Chondrocyte (in vitro differentiated cells): ENCODE data around the gene CMTR2. TPM values are rescaled to one million over a fixed set of nuclear protein-coding genes. Genes with fewer than 3 reads are reported as not detected.

Experiments
- DNase-seq: peaks from one replicate; pipeline ENCODE4 v3.0.0; 2021; ENCODE audit warnings: mixed read lengths, low spot score
- H3K27ac Mint-ChIP-seq: one replicate; pipeline ENCODE4 v1.8.0; 2021; ENCODE audit warnings: mild to moderate bottlenecking, moderate library complexity, mixed read lengths; ENCODE audit not compliant: unreplicated experiment
- H3K27me3 Mint-ChIP-seq: 2 replicates; pipeline ENCODE4 v1.8.0; 2021; ENCODE audit warnings: low read depth, mixed read lengths
- H3K36me3 Mint-ChIP-seq: 2 replicates; pipeline ENCODE4 v1.8.0; 2021; ENCODE audit warnings: low read depth, mixed read lengths
- H3K4me1 Mint-ChIP-seq: 2 replicates; pipeline ENCODE4 v1.8.0; 2021; ENCODE audit warnings: low read depth, mild to moderate bottlenecking, mixed read lengths
- H3K4me3 Mint-ChIP-seq: one replicate; pipeline ENCODE4 v1.8.0; 2021; ENCODE audit warnings: mild to moderate bottlenecking, moderate library complexity, mixed read lengths; ENCODE audit not compliant: unreplicated experiment
- H3K9me3 Mint-ChIP-seq: 2 replicates; pipeline ENCODE4 v1.8.0; 2021; ENCODE audit warnings: low read depth, mixed read lengths
- total RNA-seq: library from RNA; stranded (reverse); gene quantifications from 3 replicates; pipeline ENCODE4 v1.2.1, GENCODE V29; 2021
- TF ChIP-seq, protein P1 (sequence below): fragments of 200-600 bp; sonication (generic); IDR thresholded peaks from 2 replicates; pipeline ENCODE4 v1.5.0; 2021; ENCODE audit warnings: antibody characterized with exemption, mild to moderate bottlenecking, moderate library complexity

CMTR2 gene
- total RNA-seq, 1 donor from 2014 or later, result 15.4 TPM

GRCh38 chr16:71289732-71290062 lies 495 bp upstream of the CMTR2 start:
- TF ChIP-seq, protein P1, sequence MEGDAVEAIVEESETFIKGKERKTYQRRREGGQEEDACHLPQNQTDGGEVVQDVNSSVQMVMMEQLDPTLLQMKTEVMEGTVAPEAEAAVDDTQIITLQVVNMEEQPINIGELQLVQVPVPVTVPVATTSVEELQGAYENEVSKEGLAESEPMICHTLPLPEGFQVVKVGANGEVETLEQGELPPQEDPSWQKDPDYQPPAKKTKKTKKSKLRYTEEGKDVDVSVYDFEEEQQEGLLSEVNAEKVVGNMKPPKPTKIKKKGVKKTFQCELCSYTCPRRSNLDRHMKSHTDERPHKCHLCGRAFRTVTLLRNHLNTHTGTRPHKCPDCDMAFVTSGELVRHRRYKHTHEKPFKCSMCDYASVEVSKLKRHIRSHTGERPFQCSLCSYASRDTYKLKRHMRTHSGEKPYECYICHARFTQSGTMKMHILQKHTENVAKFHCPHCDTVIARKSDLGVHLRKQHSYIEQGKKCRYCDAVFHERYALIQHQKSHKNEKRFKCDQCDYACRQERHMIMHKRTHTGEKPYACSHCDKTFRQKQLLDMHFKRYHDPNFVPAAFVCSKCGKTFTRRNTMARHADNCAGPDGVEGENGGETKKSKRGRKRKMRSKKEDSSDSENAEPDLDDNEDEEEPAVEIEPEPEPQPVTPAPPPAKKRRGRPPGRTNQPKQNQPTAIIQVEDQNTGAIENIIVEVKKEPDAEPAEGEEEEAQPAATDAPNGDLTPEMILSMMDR, result no peak
- Mint-ChIP-seq H3K9me3 (peaks cover under 1% of the 10 kb centered on the region), H3K4me1 (peaks cover 11% of the 10 kb centered on the region), H3K27me3 (peaks cover 13% of the 10 kb centered on the region), H3K36me3 (peaks cover 13% of the 10 kb centered on the region), H3K4me3 (peak overlapping the region; percentile 78), H3K27ac (peak overlapping the region; percentile 91)
- no peak for DNase-seq

DNA sequence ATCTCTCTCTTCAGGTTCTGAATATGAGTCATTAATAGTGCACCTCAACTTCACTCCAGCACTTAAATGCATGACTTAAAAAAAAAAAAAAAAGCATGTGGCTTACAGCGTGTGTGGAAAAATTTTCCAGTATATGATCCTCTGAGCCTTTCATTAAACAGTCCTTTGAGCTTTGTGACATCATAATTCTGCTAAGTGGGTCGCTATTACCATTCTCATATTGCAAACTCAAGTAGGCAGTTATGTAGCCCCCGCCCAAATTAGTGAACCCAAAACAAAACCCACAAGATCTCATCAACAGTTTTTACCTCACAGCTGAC lies 672 bp downstream of the CMTR2 start:
- peaks cover 3% of the 10 kb centered on the region for H3K9me3 Mint-ChIP-seq
- peaks cover 24% of the 10 kb centered on the region for H3K36me3 Mint-ChIP-seq
- no peak for DNase-seq
- peak overlapping the region; percentile 91 for H3K27ac Mint-ChIP-seq
- peaks cover 13% of the 10 kb centered on the region for H3K27me3 Mint-ChIP-seq
- TF ChIP-seq, protein P1, result no peak
- H3K4me1 Mint-ChIP-seq, result peaks cover 11% of the 10 kb centered on the region
- peak overlapping the region; percentile 78 for H3K4me3 Mint-ChIP-seq

GRCh38 chr16:71287911-71288310 lies 1.3 kb downstream of the CMTR2 start:
- peaks cover 28% of the 10 kb centered on the region for H3K36me3 Mint-ChIP-seq
- H3K4me3 Mint-ChIP-seq, result peak overlapping the region; percentile 78
- H3K9me3 Mint-ChIP-seq, result peaks cover 3% of the 10 kb centered on the region
- DNase-seq, result no peak
- H3K4me1 Mint-ChIP-seq, result peaks cover 11% of the 10 kb centered on the region
- peaks cover 13% of the 10 kb centered on the region for H3K27me3 Mint-ChIP-seq
- TF ChIP-seq, protein P1, result no peak
- peak overlapping the region; percentile 91 for H3K27ac Mint-ChIP-seq

- no peak overlapping the region for H3K27ac Mint-ChIP-seq
- TF ChIP-seq, protein P1, result no peak
- peaks cover 9% of the 10 kb centered on the region for H3K27me3 Mint-ChIP-seq
- H3K9me3 Mint-ChIP-seq, result peaks cover 3% of the 10 kb centered on the region
- peaks cover 11% of the 10 kb centered on the region for H3K4me1 Mint-ChIP-seq
- H3K4me3 Mint-ChIP-seq, result no peak overlapping the region
- H3K36me3 Mint-ChIP-seq, result peaks cover 30% of the 10 kb centered on the region
- no peak for DNase-seq
These were observed 1.7 kb downstream of the CMTR2 start for GRCh38 chr16:71287454-71287853.

DNA sequence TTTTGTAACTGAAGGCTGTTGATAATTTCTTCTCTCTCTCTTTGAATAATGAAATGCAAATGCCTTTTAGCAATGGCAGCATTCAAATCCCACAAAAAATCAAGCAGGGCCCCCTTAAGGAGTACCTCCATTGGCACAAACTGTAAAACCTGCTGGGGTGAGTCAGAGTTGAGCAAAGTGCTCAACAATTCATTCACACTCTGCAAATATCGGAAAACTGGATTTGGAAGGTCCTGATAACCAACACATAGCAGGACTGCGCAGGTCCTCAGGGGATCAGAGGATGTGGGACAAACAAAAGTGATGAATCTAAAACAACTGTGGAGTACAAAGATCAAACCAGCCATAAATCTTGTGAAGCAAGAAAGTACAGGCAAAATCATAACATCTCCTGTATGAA lies 5.6 kb downstream of the CMTR2 start:
- no peak overlapping the region for H3K4me3 Mint-ChIP-seq
- DNase-seq, result no peak
- H3K36me3 Mint-ChIP-seq, result peaks cover 30% of the 10 kb centered on the region
- TF ChIP-seq, protein P1, result no peak
- H3K9me3 Mint-ChIP-seq, result peaks cover 3% of the 10 kb centered on the region
- H3K27ac Mint-ChIP-seq, result no peak overlapping the region
- H3K27me3 Mint-ChIP-seq, result no peaks in the 10 kb centered on the region
- peaks cover 8% of the 10 kb centered on the region for H3K4me1 Mint-ChIP-seq
